Astrocyte of the spinal cord (primary cell): ENCODE measurements around the gene DEPDC7.
A peak's percentile ranks its signal among the peaks of the same experiment; 100 is the strongest.

Experiments used
- DNase-seq: peaks from one replicate; pipeline ENCODE4 v3.0.0; 2011; ENCODE audit warnings: low read depth, low spot score
- H3K4me3 ChIP-seq: 2 replicates; pipeline ENCODE4 v1.5.1; 2011; ENCODE audit warnings: low read depth, mild to moderate bottlenecking, low read length, moderate library complexity
- CTCF ChIP-seq: IDR thresholded peaks from 2 replicates; pipeline ENCODE4 v1.5.1; 2012; ENCODE audit warnings: low read depth, mild to moderate bottlenecking, low read length, inconsistent platforms
- in situ Hi-C: cut with HindIII; loops from 2 replicates; pipeline ENCODE4 v1.10.0; 2017; ENCODE audit warnings: low sequenced_read_pairs

DEPDC7 gene

GRCh38 chr11:32987851-32988250 is 27.8 kb upstream of the DEPDC7 start:
- H3K4me3 ChIP-seq = no peak overlapping the region
- in situ Hi-C loops = no loop called here
- DNase-seq = no peak
- no peak for TF ChIP-seq CTCF

GRCh38 chr11:32990481-32990880 is 25.2 kb upstream of the DEPDC7 start:
- TF ChIP-seq CTCF = no peak
- in situ Hi-C loops = no loop called here

GRCh38 chr11:32991427-32991826 is 24.3 kb upstream of the DEPDC7 start:
- no peak overlapping the region for H3K4me3 ChIP-seq
- DNase-seq = no peak
- no peak for TF ChIP-seq CTCF
- in situ Hi-C loops = no loop called here

More at GRCh38 chr11:32990481-32990880, 25.2 kb upstream of the DEPDC7 start:
- DNase-seq = no peak
- no peak overlapping the region for H3K4me3 ChIP-seq

- DNase-seq = no peak
- in situ Hi-C loops = no loop called here
- H3K4me3 ChIP-seq = no peak overlapping the region
- TF ChIP-seq CTCF = no peak
Observed at GRCh38 chr11:32991898-32992297, 23.8 kb upstream of the DEPDC7 start.

GRCh38 chr11:33000181-33000580 is 15.5 kb upstream of the DEPDC7 start:
- DNase-seq = peak; percentile 84
- TF ChIP-seq CTCF = no peak
- in situ Hi-C loops = no loop called here
- no peak overlapping the region for H3K4me3 ChIP-seq

GRCh38 chr11:33001281-33001680 is 14.4 kb upstream of the DEPDC7 start:
- TF ChIP-seq CTCF = no peak
- H3K4me3 ChIP-seq = no peak overlapping the region
- in situ Hi-C loops = no loop called here
- no peak for DNase-seq
